Right lobe of liver (tissue), 4 donors: ENCODE measurements around the gene BCL2L11.

Source experiments
- CTCF ChIP-seq, 4 donors: fragments of 200-600 bp in 3 of 4; fragments of 450-650 bp in 1 of 4; IDR thresholded peaks; one replicate each; pipeline versions ENCODE4 v1.5.1 to v1.8.0; 2016 to 2022; ENCODE audit warnings: antibody characterized with exemption in 4 of 4, mild to moderate bottlenecking in 2 of 4
- POLR2A ChIP-seq: fragments of 450-650 bp; IDR thresholded peaks from one replicate; pipeline ENCODE4 v1.6.1; 2017; ENCODE audit warnings: antibody characterized with exemption, mild to moderate bottlenecking
- donor health status: DM: no; HTN: no; CAD: no.
- donor health status: DM: no; HTN: no; CAD: no.
- donor health status: DM: no; HTN: yes; CAD: no.

- TF ChIP-seq POLR2A (no peak), CTCF (IDR thresholded peaks at IDR 0.05) (no peak)
Measured at GRCh38 chr2:111160758-111161157, 40.0 kb downstream of the BCL2L11 start.
